ENCODE results near the gene NANOS1.
"Not testable (repeated sequence)": the region's sequence is repeated elsewhere in the genome, so short reads cannot be mapped to it uniquely, and the experiment has no call there.

NANOS1 gene

GRCh38 chr10:119024882-119025281 is 4.6 kb upstream of the NANOS1 start:
- Histone ChIP-seq H3K9ac (no peak overlapping the region), H3K27ac (no peak overlapping the region), H3K79me2 (no peaks in the 10 kb centered on the region), H3K4me3 (ENCODE audit: low read depth, low read length) (no peak overlapping the region), H3K9me3 (ENCODE audit: control insufficient read depth, low read length) (no peaks in the 10 kb centered on the region), H3K36me3 (ENCODE audit: control insufficient read depth, insufficient read depth, low read length) (no peaks in the 10 kb centered on the region), H3K27me3 (ENCODE audit: control insufficient read depth, insufficient read depth, low read length) (no peaks in the 10 kb centered on the region), H2AFZ (no peak overlapping the region), H3K4me1 (no peaks in the 10 kb centered on the region), H3K4me2 (ENCODE audit: low read length) (no peak overlapping the region)
- TF ChIP-seq, protein P1, sequence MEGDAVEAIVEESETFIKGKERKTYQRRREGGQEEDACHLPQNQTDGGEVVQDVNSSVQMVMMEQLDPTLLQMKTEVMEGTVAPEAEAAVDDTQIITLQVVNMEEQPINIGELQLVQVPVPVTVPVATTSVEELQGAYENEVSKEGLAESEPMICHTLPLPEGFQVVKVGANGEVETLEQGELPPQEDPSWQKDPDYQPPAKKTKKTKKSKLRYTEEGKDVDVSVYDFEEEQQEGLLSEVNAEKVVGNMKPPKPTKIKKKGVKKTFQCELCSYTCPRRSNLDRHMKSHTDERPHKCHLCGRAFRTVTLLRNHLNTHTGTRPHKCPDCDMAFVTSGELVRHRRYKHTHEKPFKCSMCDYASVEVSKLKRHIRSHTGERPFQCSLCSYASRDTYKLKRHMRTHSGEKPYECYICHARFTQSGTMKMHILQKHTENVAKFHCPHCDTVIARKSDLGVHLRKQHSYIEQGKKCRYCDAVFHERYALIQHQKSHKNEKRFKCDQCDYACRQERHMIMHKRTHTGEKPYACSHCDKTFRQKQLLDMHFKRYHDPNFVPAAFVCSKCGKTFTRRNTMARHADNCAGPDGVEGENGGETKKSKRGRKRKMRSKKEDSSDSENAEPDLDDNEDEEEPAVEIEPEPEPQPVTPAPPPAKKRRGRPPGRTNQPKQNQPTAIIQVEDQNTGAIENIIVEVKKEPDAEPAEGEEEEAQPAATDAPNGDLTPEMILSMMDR (IDR thresholded peaks at IDR 0.05) = no peak

- TF ChIP-seq, protein P1 (IDR thresholded peaks at IDR 0.05) = no peak
- no peaks in the 10 kb centered on the region for H3K4me1 ChIP-seq
- H2AFZ ChIP-seq = no peak overlapping the region
- no peaks in the 10 kb centered on the region for H3K9me3 ChIP-seq (ENCODE audit: control insufficient read depth, low read length)
- no peak overlapping the region for H3K4me3 ChIP-seq (ENCODE audit: low read depth, low read length)
- H3K4me2 ChIP-seq (ENCODE audit: low read length) = no peak overlapping the region
- H3K36me3 ChIP-seq (ENCODE audit: control insufficient read depth, insufficient read depth, low read length) = no peaks in the 10 kb centered on the region
- H3K9ac ChIP-seq = no peak overlapping the region
- no peaks in the 10 kb centered on the region for H3K27me3 ChIP-seq (ENCODE audit: control insufficient read depth, insufficient read depth, low read length)
- H3K27ac ChIP-seq = no peak overlapping the region
- H3K79me2 ChIP-seq = no peaks in the 10 kb centered on the region
These were observed 4.2 kb upstream of the NANOS1 start for GRCh38 chr10:119025336-119025735.

DNA sequence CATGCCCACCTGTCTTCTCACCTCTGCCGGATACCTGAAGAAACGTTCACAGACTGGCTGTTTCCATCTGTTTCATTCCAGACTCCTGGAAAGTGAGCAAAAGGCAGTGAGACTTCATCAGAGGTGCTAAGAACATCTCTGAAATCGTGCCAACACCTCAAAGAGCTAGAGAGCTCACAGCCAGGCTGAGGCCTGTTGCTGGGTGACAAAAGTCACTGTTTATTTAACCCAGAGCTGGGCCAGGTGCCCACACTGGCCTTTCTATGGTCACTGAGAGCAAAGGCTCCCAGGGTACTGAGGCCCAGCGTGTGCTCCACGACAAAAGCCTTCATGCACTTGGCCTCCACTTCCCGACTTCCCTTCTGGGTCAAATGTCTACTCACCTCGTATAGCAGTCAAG is 3.7 kb upstream of the NANOS1 start:
- no peak overlapping the region for H3K9ac ChIP-seq
- H3K27ac ChIP-seq = no peak overlapping the region
- no peaks in the 10 kb centered on the region for H3K27me3 ChIP-seq (ENCODE audit: control insufficient read depth, insufficient read depth, low read length)

GRCh38 chr10:119026301-119027110 is 3.0 kb upstream of the NANOS1 start:
- Histone ChIP-seq H3K9ac (no peak overlapping the region), H3K27ac (no peak overlapping the region), H3K4me3 (ENCODE audit: low read depth, low read length) (no peak overlapping the region), H3K27me3 (ENCODE audit: control insufficient read depth, insufficient read depth, low read length) (no peaks in the 10 kb centered on the region), H3K79me2 (no peaks in the 10 kb centered on the region), H3K4me2 (ENCODE audit: low read length) (no peak overlapping the region), H3K9me3 (ENCODE audit: control insufficient read depth, low read length) (no peaks in the 10 kb centered on the region), H2AFZ (no peak overlapping the region), H3K4me1 (no peaks in the 10 kb centered on the region), H3K36me3 (ENCODE audit: control insufficient read depth, insufficient read depth, low read length) (no peaks in the 10 kb centered on the region)
- TF ChIP-seq, protein P1 (IDR thresholded peaks at IDR 0.05) = no peak

More for the DNA sequence above, 3.7 kb upstream of the NANOS1 start:
- Histone ChIP-seq H2AFZ (no peak overlapping the region), H3K9me3 (ENCODE audit: control insufficient read depth, low read length) (no peaks in the 10 kb centered on the region), H3K36me3 (ENCODE audit: control insufficient read depth, insufficient read depth, low read length) (no peaks in the 10 kb centered on the region), H3K79me2 (no peaks in the 10 kb centered on the region), H3K4me2 (ENCODE audit: low read length) (no peak overlapping the region), H3K4me3 (ENCODE audit: low read depth, low read length) (no peak overlapping the region), H3K4me1 (no peaks in the 10 kb centered on the region)
- TF ChIP-seq, protein P1 (IDR thresholded peaks at IDR 0.05) = no peak

GRCh38 chr10:119028445-119028899 is 1.0 kb upstream of the NANOS1 start:
- H3K27me3 ChIP-seq (ENCODE audit: control insufficient read depth, insufficient read depth, low read length); H3K36me3 ChIP-seq (ENCODE audit: control insufficient read depth, insufficient read depth, low read length); H3K9me3 ChIP-seq (ENCODE audit: control insufficient read depth, low read length); H3K4me1 ChIP-seq; H3K9ac ChIP-seq; H3K4me3 ChIP-seq (ENCODE audit: low read depth, low read length); H3K4me2 ChIP-seq (ENCODE audit: low read length); H3K79me2 ChIP-seq: not testable (repeated sequence)
- H3K27ac ChIP-seq = peak overlapping the region; percentile 20
- peak overlapping the region; percentile 83 for H2AFZ ChIP-seq

Measured in parathyroid adenoma (tissue), 2 donors.